ENCODE results near the gene PAX8. TPM values are rescaled to one million over a fixed set of nuclear protein-coding genes. Genes with fewer than 3 reads are reported as not detected.

PAX8 gene
- total RNA-seq, 1 donor from 2014 or later, result 0.44 TPM

- Histone ChIP-seq H3K4me1 (peaks cover 15% of the 10 kb centered on the region), H3K36me3 (no peaks in the 10 kb centered on the region), H3K27ac (replicated peaks) (peak overlapping the region; percentile 57), H3K4me3 (peak overlapping the region; percentile 80), H3K27me3 (ENCODE audit: low read depth) (no peaks in the 10 kb centered on the region), H3K9me3 (replicated peaks) (no peaks in the 10 kb centered on the region)
- TF ChIP-seq CTCF (IDR thresholded peaks at IDR 0.05; ENCODE audit: borderline replicate concordance), result peak; percentile 98
- peak; percentile 84 for DNase-seq
- intact Hi-C loops (cut with micrococcal nuclease), result no loop called here
Observed at GRCh38 chr2:113198790-113199612, 79.7 kb downstream of the PAX8 start.

- Histone ChIP-seq H3K36me3 (no peaks in the 10 kb centered on the region), H3K4me3 (peak overlapping the region; percentile 80), H3K27me3 (ENCODE audit: low read depth) (no peaks in the 10 kb centered on the region), H3K4me1 (peaks cover 15% of the 10 kb centered on the region), H3K27ac (replicated peaks) (peak overlapping the region; percentile 57), H3K9me3 (replicated peaks) (no peaks in the 10 kb centered on the region)
- no peak for DNase-seq
- TF ChIP-seq CTCF (IDR thresholded peaks at IDR 0.05; ENCODE audit: borderline replicate concordance), result no peak
- intact Hi-C loops (cut with micrococcal nuclease), result no loop called here
Observed at GRCh38 chr2:113198048-113198789, 80.5 kb downstream of the PAX8 start.

- no peak overlapping the region for H3K27ac ChIP-seq (replicated peaks)
- peaks cover 15% of the 10 kb centered on the region for H3K4me1 ChIP-seq
- no peak for TF ChIP-seq CTCF (IDR thresholded peaks at IDR 0.05; ENCODE audit: borderline replicate concordance)
- H3K4me3 ChIP-seq, result no peak overlapping the region
- H3K36me3 ChIP-seq, result no peaks in the 10 kb centered on the region
- intact Hi-C loops (cut with micrococcal nuclease), result no loop called here
- DNase-seq, result no peak
- H3K9me3 ChIP-seq (replicated peaks), result no peaks in the 10 kb centered on the region
- no peaks in the 10 kb centered on the region for H3K27me3 ChIP-seq (ENCODE audit: low read depth)
Observed at GRCh38 chr2:113197347-113198047, 81.2 kb downstream of the PAX8 start.

GRCh38 chr2:113196839-113197238 is 81.9 kb downstream of the PAX8 start:
- Histone ChIP-seq H3K27me3 (ENCODE audit: low read depth) (no peaks in the 10 kb centered on the region), H3K4me3 (no peak overlapping the region), H3K4me1 (peaks cover 15% of the 10 kb centered on the region), H3K27ac (replicated peaks) (no peak overlapping the region), H3K36me3 (no peaks in the 10 kb centered on the region), H3K9me3 (replicated peaks) (no peaks in the 10 kb centered on the region)
- intact Hi-C loops (cut with micrococcal nuclease), result no loop called here
- TF ChIP-seq CTCF (IDR thresholded peaks at IDR 0.05; ENCODE audit: borderline replicate concordance), result no peak
- no peak for DNase-seq

GRCh38 chr2:113195923-113196501 is 82.7 kb downstream of the PAX8 start:
- no peak overlapping the region for H3K27ac ChIP-seq (replicated peaks)
- TF ChIP-seq CTCF (IDR thresholded peaks at IDR 0.05; ENCODE audit: borderline replicate concordance), result no peak
- H3K36me3 ChIP-seq, result no peaks in the 10 kb centered on the region
- no peaks in the 10 kb centered on the region for H3K9me3 ChIP-seq (replicated peaks)
- no peak overlapping the region for H3K4me3 ChIP-seq
- H3K4me1 ChIP-seq, result peaks cover 15% of the 10 kb centered on the region
- intact Hi-C loops (cut with micrococcal nuclease), result no loop called here
- no peaks in the 10 kb centered on the region for H3K27me3 ChIP-seq (ENCODE audit: low read depth)
- DNase-seq, result no peak
